ENCODE results near the gene ZBTB47.

- TF ChIP-seq POLR2AphosphoS5 (IDR thresholded peaks at IDR 0.05; ENCODE audit: low read depth, low read length), result no peak
- no peak for TF ChIP-seq TAF1 (IDR thresholded peaks at IDR 0.05; ENCODE audit: borderline replicate concordance, low read depth, low read length)
- no peak for TF ChIP-seq POLR2A (IDR thresholded peaks at IDR 0.05; ENCODE audit: low read depth, low read length)
Observed at GRCh38 chr3:42662037-42662812, 8.7 kb downstream of the ZBTB47 start.
